HG02642 (cell line): Measurements from ENCODE around the gene NPTXR.
"Not testable (repeated sequence)": the region's sequence is repeated elsewhere in the genome, so short reads cannot be mapped to it uniquely, and the experiment has no call there.

Source experiments
- ATAC-seq: cut with Tn5 transposase; IDR thresholded peaks from one replicate; pipeline ENCODE4 v1.9.1; 2021; ENCODE audit warnings: mild to moderate bottlenecking; ENCODE audit not compliant: unreplicated experiment, poor library complexity

NPTXR gene

DNA sequence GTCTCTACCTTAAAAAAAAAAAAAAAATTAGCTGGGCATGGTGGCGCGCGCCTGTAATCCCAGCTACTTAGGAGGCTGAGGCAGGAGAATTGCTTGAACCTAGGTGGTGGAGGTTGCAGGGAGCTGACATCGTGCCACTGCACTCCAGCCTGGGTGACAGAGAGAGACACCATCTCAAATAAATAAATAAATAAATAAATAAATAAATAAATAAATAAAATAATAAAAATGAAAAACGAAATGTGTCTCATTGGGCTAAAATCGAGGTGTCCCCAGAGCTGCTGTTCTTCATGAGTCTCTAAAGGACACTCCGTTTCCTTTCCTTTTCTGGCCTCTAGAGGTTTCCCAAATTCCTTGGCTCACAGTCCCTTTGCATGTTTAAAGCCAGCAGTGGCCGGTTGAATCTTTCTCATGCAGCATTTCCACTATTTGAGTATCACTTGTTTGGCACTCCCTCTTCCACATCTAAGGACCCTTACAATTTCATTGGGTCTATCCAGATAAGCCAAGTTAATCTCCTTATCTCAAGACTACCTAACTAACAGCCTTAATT lies 38.7 kb downstream of the NPTXR start:
- not testable (repeated sequence) for ATAC-seq

DNA sequence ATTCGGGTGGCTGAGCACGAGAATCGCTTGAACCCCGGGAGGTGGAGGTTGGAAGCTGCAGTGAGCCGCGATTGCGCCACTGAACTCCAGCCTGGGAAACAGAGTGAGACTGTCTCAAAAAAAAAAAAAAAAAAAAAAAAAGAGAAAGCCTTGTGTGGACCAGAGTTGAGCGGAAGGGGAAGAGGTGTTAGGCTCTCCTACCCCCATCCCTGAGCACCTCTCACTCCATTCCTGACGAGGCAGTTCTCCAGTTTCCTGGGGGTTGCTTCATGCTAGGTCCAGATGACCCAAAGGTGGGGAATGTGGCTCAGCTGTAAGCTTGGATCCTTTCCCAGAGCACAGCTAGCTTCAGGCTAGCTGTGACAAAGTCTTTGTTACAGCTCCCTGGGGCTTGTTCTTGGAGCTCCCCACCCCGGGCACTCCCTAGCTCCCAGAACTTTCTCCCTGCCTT lies 41.1 kb downstream of the NPTXR start:
- no peak for ATAC-seq

DNA sequence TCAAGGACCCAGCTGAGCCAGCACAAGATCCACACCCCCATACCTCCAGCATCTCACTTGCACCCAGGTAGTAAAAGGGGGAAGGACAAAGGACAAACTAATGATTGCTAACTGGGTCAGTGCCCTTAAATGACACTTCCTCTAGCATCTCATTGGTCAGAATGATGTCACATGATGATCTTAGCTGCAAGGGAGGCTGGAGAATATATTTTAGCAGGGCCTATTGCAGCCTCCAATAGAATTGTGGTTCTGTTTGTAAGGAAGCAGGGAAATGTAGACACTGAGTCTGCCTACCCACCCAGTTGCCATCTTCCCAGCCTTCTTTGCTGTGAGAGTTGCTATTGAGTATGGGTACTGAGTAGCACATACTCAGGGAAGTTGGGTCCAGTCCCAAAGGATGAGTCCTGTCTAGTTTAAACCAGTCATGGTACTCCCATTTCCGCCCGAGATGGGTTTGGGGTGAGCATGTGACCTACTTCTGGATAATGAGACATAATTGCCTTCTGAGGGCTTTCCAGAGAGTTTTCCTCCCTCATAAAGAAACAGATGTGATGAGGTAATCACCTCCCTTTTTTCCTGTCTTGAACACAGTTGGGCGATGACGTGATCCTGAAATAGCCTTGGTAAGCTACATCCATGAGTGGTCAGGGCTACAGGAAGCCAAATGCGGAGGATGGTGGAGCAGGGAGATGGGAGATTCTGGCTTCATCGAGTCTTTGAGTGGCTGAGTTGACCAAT lies 44.4 kb downstream of the NPTXR start:
- no peak for ATAC-seq

DNA sequence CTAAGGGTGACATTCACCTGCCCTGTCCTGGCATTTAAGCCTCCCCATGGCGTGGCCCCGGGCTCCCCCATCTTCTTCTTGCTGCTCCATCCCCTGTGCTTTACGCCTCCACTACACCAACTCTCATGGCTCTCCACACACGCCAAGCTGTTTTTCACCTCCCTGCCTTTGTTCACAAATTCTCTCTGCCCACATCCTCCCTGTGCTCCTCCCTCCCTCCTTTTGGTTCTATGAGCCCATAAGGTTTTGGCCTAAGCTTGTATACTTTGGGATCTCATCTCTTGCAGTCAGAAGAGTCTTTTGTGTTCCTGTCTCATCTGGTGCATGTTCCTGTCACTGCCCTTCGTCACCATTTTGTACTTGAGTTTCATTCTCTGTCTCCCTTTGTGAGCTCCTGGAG lies 45.3 kb downstream of the NPTXR start:
- no peak for ATAC-seq

DNA sequence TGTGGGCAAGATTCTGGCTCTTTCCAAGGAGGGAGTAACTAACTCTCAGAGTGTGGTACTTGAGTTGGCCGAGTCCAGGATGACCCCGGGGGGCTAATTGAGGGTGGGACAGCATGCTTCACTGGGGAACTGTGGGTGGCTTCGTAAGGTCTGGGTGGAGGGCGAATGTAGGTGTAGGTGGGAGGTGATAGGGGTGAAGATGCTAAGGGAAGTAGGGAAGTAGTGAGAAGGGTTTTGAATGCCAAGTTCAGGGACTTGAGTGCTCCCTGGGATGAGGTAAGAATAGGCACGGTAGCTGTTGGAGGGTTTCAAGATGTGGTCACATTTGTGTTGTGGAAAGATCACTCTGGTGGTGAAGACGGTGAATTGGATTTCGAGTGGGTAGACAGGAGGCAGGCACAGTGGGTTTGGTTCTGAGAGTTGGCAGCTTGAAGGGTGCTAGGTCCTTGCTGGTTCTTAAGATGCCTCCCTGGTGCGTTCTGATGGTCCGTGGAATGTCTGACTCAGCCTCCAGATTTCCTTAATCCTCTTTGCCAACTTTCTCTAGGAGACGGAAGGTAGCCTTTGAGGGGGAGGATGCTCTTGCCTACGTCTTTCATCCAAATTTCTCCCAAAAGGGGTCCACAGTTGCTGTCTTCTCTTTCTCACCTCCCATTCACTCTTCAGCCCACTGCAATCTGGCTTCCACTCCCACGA lies 47.4 kb downstream of the NPTXR start:
- ATAC-seq = no peak

DNA sequence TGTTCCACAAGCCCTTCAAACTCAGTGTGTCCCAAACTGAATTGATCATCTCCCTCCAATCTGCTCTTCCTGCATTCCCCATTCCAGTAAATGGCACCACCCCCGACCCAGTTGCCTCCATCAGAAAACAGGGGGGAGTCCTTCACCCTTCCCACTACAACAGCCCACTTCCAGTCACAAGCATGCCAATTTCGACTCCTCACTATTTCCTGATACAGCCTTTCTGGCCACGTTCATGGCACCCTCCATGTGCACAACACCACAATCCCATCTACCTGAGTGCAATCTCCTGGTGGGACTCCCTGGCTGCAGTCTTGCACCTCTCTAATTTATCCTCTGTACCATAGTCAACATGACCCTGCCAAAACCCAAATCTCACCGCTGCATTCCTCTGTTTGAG lies 48.3 kb downstream of the NPTXR start:
- no peak for ATAC-seq

DNA sequence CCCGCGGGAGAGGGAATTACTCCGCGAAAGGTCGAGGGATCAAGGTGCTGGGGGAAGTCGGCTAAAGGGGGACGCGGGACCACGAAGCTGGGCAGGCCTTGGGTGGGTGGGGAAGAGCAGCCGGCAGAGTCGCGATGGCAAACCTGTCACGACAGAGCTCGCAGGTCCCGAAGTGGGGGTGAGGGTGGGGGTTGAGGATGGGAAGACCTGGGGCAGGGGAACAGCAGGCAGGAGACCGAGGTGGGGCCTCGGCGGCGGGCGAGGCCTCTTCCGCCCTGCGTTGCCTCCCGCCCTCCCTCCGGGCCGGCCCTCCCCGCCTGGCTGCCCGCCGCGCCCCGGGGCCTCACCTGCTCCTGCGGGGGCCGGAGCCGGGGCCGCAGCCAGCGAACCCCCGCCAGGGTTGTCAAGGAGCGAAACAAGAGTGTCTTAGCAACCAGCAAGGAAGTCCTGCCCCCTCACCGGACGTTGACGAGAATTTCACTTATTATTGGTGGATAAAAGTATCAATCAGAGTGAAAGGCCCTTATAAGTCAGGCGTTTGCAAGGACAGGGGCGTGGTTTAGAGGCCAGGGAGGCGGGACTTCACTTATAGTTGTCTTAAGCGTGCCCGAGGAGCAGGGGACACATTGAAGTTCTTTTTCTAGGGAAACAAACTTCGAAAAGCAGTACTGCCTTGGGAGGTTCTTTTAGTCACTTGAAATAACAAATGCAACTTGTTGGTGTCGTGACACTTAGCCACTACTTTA lies 49.9 kb downstream of the NPTXR start, which contains the start of gene DNAL4:
TSS of gene DNAL4 (minus strand) at position 423 of the 746 bp plus-strand sequence. CDS start 11,412 bp downstream, outside the sequence.
- peak; percentile 92 for ATAC-seq

DNA sequence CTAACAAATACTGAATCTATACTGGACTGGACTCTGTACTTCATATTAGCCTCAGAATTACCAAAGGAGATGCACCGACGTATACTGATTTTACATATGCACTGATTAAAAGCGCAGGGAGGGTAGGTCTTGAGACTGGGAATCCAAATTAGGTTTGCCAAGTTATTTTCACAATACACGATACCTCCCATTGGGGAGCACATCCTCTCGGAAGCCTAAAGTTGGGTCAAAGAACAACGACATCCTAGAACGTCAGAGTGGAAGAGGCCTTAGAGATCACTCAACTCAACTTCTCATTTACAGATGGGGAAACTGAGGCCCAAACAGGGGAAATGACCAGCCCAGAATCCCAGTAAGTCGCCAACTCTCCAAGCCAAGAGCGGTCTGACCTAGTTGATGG lies 50.5 kb downstream of the NPTXR start:
- no peak for ATAC-seq

DNA sequence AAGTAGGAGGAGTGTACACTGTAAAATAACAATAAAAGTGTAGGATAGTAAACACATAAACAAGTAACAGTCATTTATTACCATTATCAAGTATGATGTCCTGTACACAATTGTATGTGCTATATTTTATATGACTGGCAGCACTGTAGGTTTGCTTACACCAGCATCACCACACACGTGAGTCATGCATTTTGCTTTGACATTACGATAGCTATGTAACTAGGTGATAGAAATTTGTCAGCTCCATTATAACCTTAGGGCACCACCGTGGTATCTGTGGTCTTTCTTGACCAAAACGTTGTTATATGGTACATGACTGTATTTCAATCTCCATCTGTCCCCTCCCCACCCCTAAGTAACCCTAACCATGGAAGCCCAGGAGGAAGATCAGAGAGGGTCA lies 51.0 kb downstream of the NPTXR start:
- ATAC-seq = no peak

DNA sequence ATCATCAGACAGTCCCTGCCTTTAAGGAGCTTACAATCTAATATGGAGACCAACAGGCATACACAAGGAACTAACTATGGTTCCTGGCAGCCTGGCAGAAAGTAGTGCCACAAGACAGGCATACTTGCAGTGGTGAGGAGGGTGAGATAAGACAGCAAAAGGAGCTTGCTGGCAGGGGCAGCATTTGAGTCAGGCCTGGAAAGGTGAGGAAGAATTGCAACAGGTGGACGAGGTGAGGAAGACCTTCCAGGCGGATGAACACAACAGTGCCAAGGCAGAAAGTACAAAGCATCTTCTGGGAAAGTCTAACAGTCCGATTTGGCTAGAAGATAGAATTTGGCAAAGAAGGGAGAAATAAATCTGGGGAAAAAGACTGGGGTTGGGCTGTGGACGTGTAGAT lies 54.2 kb downstream of the NPTXR start:
- no peak for ATAC-seq

DNA sequence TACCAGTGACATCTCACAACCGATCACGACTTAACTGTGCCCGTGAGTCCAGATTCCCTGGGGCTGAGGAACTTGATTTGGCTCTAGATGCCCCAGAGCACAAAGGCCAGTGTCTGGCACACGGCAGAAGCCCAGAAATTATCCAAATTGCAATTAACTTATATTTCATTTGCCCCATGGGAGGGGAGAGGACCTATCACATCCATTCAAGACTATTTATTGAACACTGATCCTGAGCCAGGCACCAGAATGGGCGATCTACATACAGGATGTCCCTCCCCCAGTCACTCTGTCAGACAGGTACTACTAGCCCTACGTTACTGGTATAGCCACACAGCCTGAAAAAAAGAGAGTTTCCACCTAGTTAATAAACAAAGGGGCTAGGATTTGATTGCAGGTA lies 55.0 kb downstream of the NPTXR start:
- no peak for ATAC-seq

DNA sequence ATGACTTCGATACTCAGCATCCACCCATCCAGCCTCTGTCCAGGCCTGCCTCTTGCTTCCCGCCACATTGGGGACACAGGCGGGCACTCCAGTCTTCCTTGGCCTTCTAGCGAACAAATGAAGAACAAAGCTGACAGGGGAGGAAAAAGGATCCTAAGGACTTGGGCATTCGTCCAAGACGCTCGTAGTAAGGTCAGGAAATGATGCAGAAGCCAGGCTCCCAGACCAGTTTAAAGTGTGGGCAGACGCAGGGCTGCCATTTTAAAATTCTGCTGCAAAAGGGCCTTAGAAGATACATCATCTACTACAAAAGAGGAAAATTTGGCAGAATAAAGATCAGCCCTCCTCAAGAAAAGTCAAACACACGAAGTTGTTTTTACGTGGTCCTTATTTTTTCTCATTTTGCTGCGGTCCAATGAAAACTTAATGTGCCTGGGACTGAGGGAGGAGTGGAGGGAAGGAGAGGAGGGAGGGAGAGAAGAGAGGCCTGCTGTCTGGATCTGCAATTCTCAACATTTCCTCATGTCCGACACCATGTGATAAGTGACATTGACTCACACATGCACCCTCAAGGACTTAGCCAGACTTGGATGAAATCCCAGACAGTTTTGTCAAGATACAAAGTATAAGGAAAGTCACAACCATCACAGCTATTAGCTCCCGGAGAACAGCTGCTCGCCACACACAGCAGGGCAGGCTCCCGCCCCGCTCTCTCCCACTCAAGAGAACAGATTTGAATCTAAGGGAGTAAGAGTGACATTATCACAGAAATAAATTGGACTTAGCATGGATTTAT lies 55.6 kb downstream of the NPTXR start:
- ATAC-seq = no peak

DNA sequence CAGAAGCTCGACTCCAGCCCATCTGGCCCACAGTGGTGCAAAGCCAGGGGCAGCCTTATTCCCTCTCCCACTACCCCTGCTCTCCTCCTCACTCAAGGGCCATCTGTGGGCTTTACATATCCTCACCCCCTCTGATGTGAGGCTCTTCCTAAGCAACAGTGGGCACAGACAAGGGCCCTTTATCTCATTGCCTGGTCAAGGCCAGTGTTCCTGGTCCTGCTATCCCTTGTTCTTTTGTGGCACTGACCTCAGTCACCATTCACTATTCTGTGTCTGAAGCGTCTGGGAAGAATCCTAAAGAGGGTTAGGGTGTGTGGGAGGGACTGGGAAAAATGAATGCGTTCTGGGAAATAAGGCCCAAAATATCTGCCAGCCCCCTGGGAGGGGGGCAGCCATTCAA lies 57.2 kb downstream of the NPTXR start:
- ATAC-seq = no peak

DNA sequence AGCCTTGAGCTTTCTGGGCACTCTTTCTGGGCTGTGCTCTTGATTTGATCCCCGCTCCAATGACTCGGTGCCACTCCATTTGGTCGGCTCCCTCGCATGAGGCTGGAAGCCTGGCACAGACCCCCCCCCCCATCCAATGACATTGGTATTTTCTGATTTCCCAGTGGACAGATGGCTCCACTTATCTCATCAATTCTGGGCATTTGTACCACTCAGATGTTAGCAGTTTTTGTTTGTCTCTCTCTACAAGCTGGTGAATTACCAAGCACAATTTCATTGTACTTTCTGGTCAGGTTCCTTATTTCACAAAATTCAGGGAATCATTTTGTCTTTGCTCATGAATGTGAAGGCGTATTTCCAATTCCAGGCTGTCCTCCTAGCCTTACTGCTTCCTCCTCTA lies 59.0 kb downstream of the NPTXR start:
- no peak for ATAC-seq

DNA sequence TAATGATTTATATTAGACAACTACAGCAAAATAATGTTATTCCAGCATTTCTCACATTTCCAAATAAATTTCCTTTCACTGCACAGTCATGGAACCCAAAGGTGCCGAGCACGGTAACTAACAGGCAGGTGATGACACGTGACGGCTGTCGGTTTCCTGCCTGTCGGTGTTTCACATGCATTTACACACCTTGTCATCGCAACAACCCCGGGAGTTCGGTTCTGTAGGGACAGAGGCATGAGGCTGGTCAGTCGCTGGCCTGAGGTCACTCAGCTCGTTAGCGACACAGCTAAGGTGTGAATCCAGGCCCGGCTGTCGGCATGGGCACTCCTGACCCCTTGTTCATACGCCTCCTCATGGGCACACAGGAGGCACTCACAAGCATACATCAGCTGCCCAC lies 59.8 kb downstream of the NPTXR start:
- ATAC-seq = no peak

DNA sequence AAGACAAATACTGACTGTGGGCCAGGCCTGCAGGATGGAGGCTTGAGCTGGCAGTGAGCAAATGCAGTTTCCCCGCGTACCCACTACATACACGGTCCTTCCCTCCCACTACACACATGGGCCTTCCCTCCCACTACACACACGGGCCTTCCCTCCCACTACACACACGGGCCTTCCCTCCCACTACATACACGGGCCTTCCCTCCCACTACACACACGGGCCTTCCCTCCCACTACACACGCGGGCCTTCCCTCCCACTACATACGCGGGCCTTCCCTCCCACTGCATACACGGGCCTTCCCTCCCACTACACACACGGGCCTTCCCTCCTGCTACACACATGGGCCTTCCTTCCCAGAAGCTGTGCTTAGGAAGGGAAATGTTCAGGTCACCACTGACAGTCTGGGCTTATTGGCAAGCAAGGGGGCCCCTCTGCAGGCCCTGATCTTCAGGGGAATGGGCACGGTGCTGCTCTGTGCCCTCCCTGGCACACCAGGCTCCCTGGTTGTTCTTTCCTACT lies 60.7 kb downstream of the NPTXR start:
- ATAC-seq = no peak

DNA sequence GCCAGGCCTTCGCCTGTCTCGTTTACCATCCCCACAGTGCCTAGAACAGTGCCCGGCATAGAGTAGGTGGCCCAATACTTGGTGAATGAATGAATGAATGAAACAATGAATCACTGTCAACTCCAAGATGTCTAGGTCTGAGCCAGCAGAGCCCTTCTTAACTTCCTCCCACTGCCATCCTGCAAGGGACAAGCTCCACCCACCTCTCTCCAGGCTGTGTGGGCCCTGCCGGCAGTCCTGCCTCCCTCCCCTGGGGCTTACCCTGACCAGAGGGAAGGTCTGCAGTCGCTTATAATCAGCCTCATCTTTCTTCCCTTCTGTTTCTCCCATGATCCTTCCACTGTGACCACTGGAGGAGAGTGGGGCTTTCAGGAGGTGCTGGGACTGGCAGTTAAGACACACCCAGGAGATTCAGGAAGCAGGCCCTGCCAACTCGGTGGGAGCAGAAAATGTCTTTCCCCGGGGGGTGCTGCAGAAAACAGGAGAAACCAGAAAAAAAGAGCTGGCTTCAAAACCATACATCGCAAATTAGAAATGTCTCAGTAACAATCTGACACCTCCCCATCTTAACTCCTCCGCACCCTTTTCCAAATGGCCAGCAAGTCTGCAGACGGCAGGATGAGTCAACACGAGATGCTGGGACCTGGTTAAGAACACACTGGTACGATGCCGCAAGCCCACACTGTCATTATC lies 61.3 kb downstream of the NPTXR start:
- ATAC-seq = no peak

DNA sequence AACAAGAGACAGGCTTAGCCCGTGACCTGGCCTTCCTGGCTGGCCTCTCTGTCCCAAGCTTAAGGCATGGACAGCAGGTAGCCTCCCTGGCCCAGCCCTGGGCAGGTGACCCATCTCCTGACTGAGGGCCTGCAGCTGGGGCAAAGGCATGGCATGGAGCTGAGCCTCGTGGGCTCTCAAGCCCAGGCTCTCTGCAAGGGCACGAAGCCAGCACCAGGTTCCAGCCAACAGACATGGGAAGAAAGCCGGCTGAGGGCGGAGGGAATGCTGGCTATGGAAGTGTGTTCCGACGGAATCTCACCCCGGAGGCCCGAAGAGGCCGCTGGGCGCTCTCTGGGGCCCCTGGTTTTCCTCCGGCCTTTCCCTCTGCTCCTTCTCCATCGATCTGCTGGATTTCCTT lies 62.8 kb downstream of the NPTXR start:
- no peak for ATAC-seq

DNA sequence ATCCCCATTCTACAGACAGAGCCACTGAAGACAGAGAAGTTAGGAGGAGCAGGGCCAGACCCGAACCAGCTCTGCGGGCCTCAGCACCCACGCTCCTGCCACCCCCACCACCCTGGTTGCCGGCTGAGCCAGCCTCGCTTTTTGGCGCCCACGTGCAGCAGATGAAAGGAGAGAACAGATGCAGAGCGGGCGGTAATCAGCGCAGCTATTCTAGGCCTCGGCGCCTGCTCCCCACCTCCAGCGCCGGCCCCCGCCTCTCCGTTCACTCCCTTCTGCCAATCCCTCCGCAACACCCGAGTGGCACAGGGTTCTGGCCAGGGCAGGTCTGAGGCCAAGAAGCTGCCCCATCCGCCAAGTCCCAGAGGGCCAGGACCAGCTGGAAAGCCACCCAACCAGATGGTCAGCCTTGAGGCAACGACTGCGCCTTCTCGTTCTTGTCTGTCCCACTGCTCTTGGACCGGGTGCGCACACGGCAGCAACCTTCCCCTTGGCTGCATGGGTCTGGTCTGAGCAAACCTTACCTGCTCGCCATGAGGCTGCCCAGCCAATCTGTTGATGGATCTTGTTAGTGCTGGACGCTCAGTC lies 66.6 kb downstream of the NPTXR start:
- no peak for ATAC-seq
